ENCODE data around the gene IMPA2. TPM values are rescaled to one million over a fixed set of nuclear protein-coding genes. Genes with fewer than 3 reads are reported as not detected.

The IMPA2 gene
- total and polyA plus RNA-seq, 2 of the 4 experiments (the other 2 are of a cell fraction), result 5.4 to 5.5 TPM

- Histone ChIP-seq H2AK9ac (replicated peaks; ENCODE audit: low read depth, low read length, poor library complexity) (no peak overlapping the region), H4K8ac (ENCODE audit: low read depth in 2 of 2, low read length in 2 of 2) (no peak overlapping the region), H4K91ac (ENCODE audit: insufficient read depth, low read depth, low read length) (no peak overlapping the region), H4K20me1 (ENCODE audit: insufficient read depth, low read length) (no peaks in the 10 kb centered on the region), H3K23ac (ENCODE audit: low read depth, low read length) (no peak overlapping the region), H3K18ac (ENCODE audit: low read depth, low read length) (no peak overlapping the region), H3K36me3 (ENCODE audit: control insufficient read depth, insufficient read depth, low read length) (peaks cover 33% of the 10 kb centered on the region), H3K4ac (ENCODE audit: low read depth, low read length) (no peak overlapping the region), H2BK5ac (ENCODE audit: low read depth, low read length, poor library complexity, severe bottlenecking) (no peak overlapping the region), H2AFZ (replicated peaks; ENCODE audit: low read length, poor library complexity) (no peak overlapping the region), H4K5ac (ENCODE audit: low read depth, low read length) (no peak overlapping the region), H2BK20ac (ENCODE audit: low read depth, low read length) (no peak overlapping the region), H3K27me3 (ENCODE audit: control insufficient read depth, insufficient read depth, low read length) (no peaks in the 10 kb centered on the region; the same call in 1 of the 2 replicates), H2BK15ac (ENCODE audit: low read depth, low read length) (no peak overlapping the region), H3K27ac (ENCODE audit: insufficient read depth, low read length) (no peak overlapping the region), H3K4me1 (ENCODE audit: control insufficient read depth, insufficient read depth, low read length) (peaks cover 11% of the 10 kb centered on the region), H3K14ac (replicated peaks; ENCODE audit: low read depth, low read length) (no peak overlapping the region), H3K9me3 (ENCODE audit: control insufficient read depth, insufficient read depth, low read length) (no peaks in the 10 kb centered on the region), H3K4me3 (ENCODE audit: insufficient read depth, low read depth, low read length) (no peak overlapping the region), H2BK120ac (ENCODE audit: low read depth, low read length) (no peak overlapping the region), H2AK5ac (ENCODE audit: low read depth, low read length) (no peak overlapping the region), H3K9ac (ENCODE audit: low read depth, low read length) (no peak overlapping the region), H3K79me1 (ENCODE audit: low read depth in 1 of 2, low read length in 2 of 2) (no peaks in the 10 kb centered on the region; a peak in 1 of 4 replicates), H3K9me1 (ENCODE audit: insufficient read depth, low read length) (no peaks in the 10 kb centered on the region; the same call in 1 of the 2 replicates), H3K56ac (ENCODE audit: extremely low read depth, insufficient read depth, low read length) (no peak overlapping the region), H3K4me2 (ENCODE audit: low read depth, low read length) (no peak overlapping the region)
- in situ Hi-C loops (cut with MboI; ENCODE audit: low sequenced_read_pairs), result no loop called here
- DNase-seq (no peak), ATAC-seq (ENCODE audit: low read depth) (no peak)
- TF ChIP-seq BHLHE40 (IDR thresholded peaks at IDR 0.05; ENCODE audit: low read depth, low read length) (no peak), SMC3 (IDR thresholded peaks at IDR 0.05; ENCODE audit: low read depth, low read length) (no peak), FOS (IDR thresholded peaks at IDR 0.05; ENCODE audit: low read depth, low read length) (no peak), MXI1 (IDR thresholded peaks at IDR 0.05; ENCODE audit: borderline replicate concordance, low read depth, low read length) (no peak), RAD21 (IDR thresholded peaks at IDR 0.05; ENCODE audit: low read length) (no peak), CTCF (conservative IDR thresholded peaks at IDR 0.05; ENCODE audit: low read depth, low read length) (no peak), NFE2L2 (IDR thresholded peaks at IDR 0.05; ENCODE audit: low read depth, low read length) (no peak), RFX5 (IDR thresholded peaks at IDR 0.05; ENCODE audit: low read depth, low read length) (no peak), USF2 (IDR thresholded peaks at IDR 0.05; ENCODE audit: low read depth, low read length) (no peak), MAFK (IDR thresholded peaks at IDR 0.05; ENCODE audit: low read depth, low read length) (no peak), MAZ (IDR thresholded peaks at IDR 0.05; ENCODE audit: borderline replicate concordance, low read depth, low read length) (no peak), RCOR1 (IDR thresholded peaks at IDR 0.05; ENCODE audit: insufficient replicate concordance, low read length) (no peak), CEBPB (IDR thresholded peaks at IDR 0.05; ENCODE audit: low read depth, low read length) (no peak), CHD1 (IDR thresholded peaks at IDR 0.05; ENCODE audit: low read depth, low read length) (no peak), POLR2A (IDR thresholded peaks at IDR 0.05; ENCODE audit: low read depth, low read length) (no peak), ELK1 (IDR thresholded peaks at IDR 0.05; ENCODE audit: borderline replicate concordance, low read depth, low read length) (no peak)
- ChIA-PET CTCF (no interaction called here), POLR2A (ENCODE audit: unreplicated experiment) (no interaction called here)
- intact Hi-C loops (cut with micrococcal nuclease), result no loop called here
- no TSS peak for BruUV-seq (replicated peaks)
- dilution Hi-C loops (cut with HindIII; ENCODE audit: low sequenced_read_pairs, unreplicated experiment), result no loop called here
- WGBS, 2 experiments (ENCODE audit: extremely low coverage in 2 of 2, insufficient read length in 1 of 2), result 82% methylated on average over 4 of the region's 12 CpGs; no CpG with 5 or more reads in 1 of the 2 experiments
Measured at GRCh38 chr18:12009581-12010140, 28.4 kb downstream of the IMPA2 start.
